Measurements from ENCODE around the gene BIRC5.

The BIRC5 gene

DNA sequence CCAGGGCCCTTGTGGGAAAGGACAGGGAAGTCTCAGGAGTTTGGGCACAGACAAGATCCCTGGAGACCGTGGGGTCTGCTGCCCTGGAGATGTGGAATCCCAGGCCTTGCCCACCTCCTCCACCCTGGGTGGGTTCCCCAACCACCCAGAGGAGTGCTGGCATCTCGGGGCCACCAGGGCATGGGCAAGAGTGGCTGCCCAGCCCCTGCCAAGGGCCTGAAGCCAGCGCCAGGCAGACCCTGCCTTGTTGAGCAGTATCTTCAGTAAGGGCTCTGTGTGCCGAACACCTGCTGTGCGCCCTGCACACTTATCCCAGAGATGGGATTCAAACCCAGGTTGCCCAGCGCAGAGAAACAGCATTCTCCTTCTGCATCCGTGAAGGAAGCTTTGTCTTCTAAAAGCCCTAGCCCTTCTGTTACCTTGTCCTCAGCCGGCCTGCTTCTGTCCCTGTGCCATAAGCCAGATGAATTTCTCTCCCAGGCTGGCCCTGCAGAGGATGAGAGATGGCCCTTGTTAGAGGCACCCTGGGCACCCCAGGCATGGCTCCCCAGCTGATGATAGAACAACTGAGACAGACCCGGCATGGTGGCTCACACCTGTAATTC is 49.8 kb downstream of the BIRC5 start:
- H3K27me3 ChIP-seq (ENCODE audit: control insufficient read depth, insufficient read depth, low read length) = no peaks in the 10 kb centered on the region
- H3K4me1 ChIP-seq (ENCODE audit: control insufficient read depth, insufficient read depth, low read length) = no peaks in the 10 kb centered on the region
- no peak overlapping the region for H3K27ac ChIP-seq (ENCODE audit: low read depth, low read length)
- H3K4me3 ChIP-seq (ENCODE audit: low read length) = no peak overlapping the region
- no peaks in the 10 kb centered on the region for H3K36me3 ChIP-seq (ENCODE audit: control insufficient read depth, insufficient read depth, low read length)
- no peak overlapping the region for H3K9ac ChIP-seq (ENCODE audit: low read length)

DNA sequence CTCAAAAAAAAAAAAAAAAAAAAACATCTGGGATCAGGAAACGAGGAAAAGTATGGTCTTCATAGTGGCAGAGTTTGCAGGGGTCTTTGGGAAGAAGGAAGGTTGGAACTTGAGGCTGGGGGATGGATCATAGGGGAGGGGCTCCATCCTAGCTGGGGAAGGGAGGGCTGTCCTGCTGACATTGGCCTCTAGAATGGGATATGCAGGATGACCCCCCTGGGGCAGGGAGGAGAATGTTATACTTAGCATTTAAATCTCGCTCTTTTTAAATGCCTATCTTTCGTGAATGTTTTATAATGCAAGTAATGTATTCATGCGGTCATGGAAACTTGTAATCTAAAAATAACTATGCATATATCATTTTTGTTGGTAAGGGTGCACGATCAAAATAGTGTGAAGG is 50.5 kb downstream of the BIRC5 start:
- H3K27me3 ChIP-seq (ENCODE audit: control insufficient read depth, insufficient read depth, low read length) = no peaks in the 10 kb centered on the region
- no peak overlapping the region for H3K9ac ChIP-seq (ENCODE audit: low read length)
- no peak overlapping the region for H3K4me3 ChIP-seq (ENCODE audit: low read length)
- no peaks in the 10 kb centered on the region for H3K36me3 ChIP-seq (ENCODE audit: control insufficient read depth, insufficient read depth, low read length)
- H3K27ac ChIP-seq (ENCODE audit: low read depth, low read length) = no peak overlapping the region
- H3K4me1 ChIP-seq (ENCODE audit: control insufficient read depth, insufficient read depth, low read length) = no peaks in the 10 kb centered on the region

DNA sequence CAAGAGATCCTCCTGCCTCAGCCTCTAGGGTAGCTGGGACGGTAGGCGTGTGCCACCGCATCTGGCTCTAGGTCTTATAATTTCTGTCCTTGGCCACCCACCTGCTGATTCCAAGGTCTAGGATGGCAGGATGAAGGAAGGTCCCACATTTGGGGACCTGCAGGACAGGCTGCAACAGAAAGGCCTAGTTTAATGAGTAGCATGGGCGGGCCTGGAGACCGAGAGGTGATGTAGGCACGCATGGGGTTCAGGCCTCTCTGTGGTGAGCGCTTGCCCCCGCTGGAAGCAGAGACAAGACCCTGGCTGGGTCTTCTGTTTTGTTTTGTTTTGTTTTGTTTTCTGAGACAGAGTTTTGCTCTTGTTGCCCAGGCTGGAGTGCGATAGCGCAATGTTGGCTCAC is 51.1 kb downstream of the BIRC5 start:
- H3K27ac ChIP-seq (ENCODE audit: low read depth, low read length) = no peak overlapping the region

DNA sequence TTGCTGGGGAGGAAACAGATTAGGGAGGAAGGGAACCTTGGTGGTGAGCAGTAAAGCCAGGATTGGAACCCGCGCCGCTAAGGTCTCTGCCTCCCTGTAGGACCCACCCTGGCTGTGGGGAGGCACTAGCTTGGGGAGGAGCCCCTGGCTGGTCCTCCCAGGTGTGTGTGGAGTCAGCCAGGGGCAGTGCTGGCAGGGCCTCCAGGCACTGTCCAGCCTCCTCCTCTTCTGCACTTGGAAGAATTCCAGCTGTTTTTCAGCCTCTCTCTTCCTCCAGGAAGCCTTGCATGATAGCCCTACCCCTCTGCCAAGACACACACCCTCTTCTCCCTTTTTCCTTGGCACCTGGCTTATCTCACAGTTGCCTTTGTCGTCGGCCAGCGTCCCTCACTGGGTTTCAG is 52.2 kb downstream of the BIRC5 start:
- Histone ChIP-seq H3K27ac (ENCODE audit: low read depth, low read length) (no peak overlapping the region), H3K4me1 (ENCODE audit: control insufficient read depth, insufficient read depth, low read length) (no peaks in the 10 kb centered on the region), H3K9ac (ENCODE audit: low read length) (no peak overlapping the region), H3K27me3 (ENCODE audit: control insufficient read depth, insufficient read depth, low read length) (peaks cover 2% of the 10 kb centered on the region), H3K4me3 (ENCODE audit: low read length) (no peak overlapping the region), H3K36me3 (ENCODE audit: control insufficient read depth, insufficient read depth, low read length) (no peaks in the 10 kb centered on the region)

More for the DNA sequence above, 51.1 kb downstream of the BIRC5 start:
- Histone ChIP-seq H3K27me3 (ENCODE audit: control insufficient read depth, insufficient read depth, low read length) (no peaks in the 10 kb centered on the region), H3K9ac (ENCODE audit: low read length) (no peak overlapping the region), H3K4me3 (ENCODE audit: low read length) (no peak overlapping the region), H3K4me1 (ENCODE audit: control insufficient read depth, insufficient read depth, low read length) (no peaks in the 10 kb centered on the region), H3K36me3 (ENCODE audit: control insufficient read depth, insufficient read depth, low read length) (no peaks in the 10 kb centered on the region)

GRCh38 chr17:78266771-78267170 is 52.7 kb downstream of the BIRC5 start:
- peaks cover 2% of the 10 kb centered on the region for H3K27me3 ChIP-seq (ENCODE audit: control insufficient read depth, insufficient read depth, low read length)
- H3K36me3 ChIP-seq (ENCODE audit: control insufficient read depth, insufficient read depth, low read length) = no peaks in the 10 kb centered on the region
- H3K9ac ChIP-seq (ENCODE audit: low read length) = no peak overlapping the region
- no peaks in the 10 kb centered on the region for H3K4me1 ChIP-seq (ENCODE audit: control insufficient read depth, insufficient read depth, low read length)
- H3K27ac ChIP-seq (ENCODE audit: low read depth, low read length) = no peak overlapping the region
- no peak overlapping the region for H3K4me3 ChIP-seq (ENCODE audit: low read length)

DNA sequence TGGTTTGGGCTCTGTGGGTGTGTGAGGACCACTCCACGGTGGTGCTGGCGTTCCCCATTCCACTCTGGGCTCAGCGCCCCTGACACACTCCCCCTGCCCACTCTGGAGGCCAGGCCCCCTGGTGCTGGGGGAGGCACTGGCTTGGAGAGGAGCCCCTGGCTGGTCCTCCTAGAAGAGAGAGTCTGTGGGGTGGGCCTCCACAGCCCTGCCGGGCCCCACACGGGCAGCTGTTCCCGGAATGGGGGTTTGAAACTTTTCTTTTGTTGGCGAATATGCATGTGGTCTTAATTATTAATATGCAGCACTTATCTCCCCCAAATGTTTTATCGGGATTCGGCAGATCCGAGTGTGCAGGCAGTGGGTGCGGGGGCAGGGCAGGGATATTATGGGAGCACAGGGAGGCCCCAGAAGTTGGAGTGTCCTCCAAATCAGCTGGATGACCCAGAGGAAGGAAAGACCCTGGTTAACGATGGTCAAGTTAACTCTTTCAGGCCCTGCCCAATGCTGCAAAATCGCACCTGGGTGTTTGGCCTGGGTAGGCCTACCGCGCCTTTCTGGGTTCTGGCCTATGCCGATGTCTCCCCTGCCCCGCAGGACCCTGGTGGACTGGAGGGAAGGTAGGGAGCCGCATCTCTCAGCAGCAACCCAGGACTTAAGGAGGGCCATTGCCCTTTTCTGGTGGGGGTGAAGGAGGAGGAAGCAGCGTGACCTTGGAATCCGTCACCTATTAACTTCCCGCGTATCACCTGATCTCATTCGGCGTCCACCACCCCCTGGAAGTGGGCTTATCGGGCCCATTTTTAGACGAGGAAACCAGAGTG is 53.4 kb downstream of the BIRC5 start:
- Histone ChIP-seq H3K27ac (ENCODE audit: low read depth, low read length) (no peak overlapping the region), H3K36me3 (ENCODE audit: control insufficient read depth, insufficient read depth, low read length) (no peaks in the 10 kb centered on the region), H3K27me3 (ENCODE audit: control insufficient read depth, insufficient read depth, low read length) (peaks cover 2% of the 10 kb centered on the region), H3K9ac (ENCODE audit: low read length) (no peak overlapping the region), H3K4me1 (ENCODE audit: control insufficient read depth, insufficient read depth, low read length) (no peaks in the 10 kb centered on the region), H3K4me3 (ENCODE audit: low read length) (no peak overlapping the region)

DNA sequence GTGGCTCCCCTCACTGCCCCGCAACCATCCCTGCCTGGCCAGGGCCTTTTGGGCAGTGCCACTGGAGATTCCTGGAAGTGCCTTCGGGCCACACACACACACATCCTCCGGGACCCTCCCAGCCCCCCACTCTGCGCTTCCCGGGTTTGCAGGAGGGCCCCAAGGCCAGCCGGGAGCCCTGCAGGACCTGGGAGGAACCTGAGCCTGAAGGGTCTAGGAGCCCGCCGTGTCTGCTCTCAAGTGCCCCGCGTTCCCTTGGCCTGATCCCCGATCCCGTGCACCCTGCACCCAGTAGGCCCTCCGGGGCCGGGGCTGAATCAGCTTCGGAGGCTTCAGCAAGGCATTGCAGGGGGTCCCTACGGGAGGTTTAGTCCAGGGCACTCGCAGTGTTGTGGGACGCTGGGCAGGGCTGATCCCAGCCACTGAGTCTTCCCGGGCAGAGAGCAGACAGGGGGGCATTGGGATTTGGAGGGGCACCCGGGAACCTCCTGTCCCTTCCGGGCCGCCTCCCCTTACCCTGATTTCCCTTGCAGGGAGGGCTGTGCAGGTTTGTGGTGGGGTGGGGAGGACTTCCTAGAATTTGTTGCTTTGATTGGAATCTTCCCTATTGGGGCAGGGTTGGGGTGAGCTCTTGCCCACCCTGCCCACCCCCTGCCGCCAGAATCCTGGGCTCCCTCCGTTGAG is 54.3 kb downstream of the BIRC5 start:
- H3K27me3 ChIP-seq (ENCODE audit: control insufficient read depth, insufficient read depth, low read length) = peaks cover 2% of the 10 kb centered on the region
- H3K9ac ChIP-seq (ENCODE audit: low read length) = no peak overlapping the region
- no peaks in the 10 kb centered on the region for H3K36me3 ChIP-seq (ENCODE audit: control insufficient read depth, insufficient read depth, low read length)
- no peak overlapping the region for H3K4me3 ChIP-seq (ENCODE audit: low read length)
- H3K27ac ChIP-seq (ENCODE audit: low read depth, low read length) = no peak overlapping the region
- no peaks in the 10 kb centered on the region for H3K4me1 ChIP-seq (ENCODE audit: control insufficient read depth, insufficient read depth, low read length)

DNA sequence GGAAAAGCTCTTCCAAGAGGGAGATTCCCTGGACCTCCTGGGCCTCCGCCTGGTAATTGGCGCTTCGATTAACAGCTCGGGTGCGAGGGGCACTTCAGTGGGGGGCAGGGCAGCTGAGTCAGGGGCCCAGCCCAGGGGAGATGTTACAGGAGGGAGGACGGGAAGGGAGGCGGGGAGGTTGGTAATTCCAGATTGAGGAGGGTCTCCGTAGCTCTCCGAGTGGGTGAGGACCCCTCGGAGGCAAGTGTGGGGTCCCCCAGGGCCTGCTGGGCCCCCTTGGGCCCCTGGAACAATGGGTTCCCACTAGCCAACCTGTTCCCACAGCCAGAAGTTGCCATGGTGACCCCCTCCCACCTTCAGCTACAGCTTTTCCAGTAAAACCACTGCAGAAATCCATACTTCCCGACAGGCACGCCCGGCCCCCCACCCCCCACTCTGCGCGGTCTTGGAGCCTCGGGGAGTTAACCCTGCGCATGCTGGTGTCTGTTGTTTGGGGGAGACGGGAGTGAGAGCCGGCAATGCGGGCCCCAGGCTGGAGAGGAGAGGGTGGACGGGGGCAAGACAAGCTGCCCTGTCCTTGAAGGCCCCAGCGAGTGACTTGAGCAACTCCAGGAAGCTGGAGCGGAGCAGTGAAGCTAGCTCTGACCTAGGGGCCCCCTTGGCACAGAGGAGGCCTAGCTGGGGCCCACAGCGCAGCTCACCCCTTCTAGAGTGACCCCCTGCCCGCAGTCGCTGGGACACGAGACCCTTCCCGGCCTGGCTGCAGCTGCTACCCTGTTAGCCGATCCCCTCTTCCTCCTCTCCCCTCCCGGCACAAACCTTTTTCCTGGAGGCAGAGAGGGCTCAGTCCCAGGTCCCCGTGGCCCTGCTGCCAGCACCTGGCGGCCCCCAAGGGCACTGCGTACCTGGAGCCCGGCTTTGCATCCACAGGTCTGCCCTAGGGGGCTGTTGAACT is 55.2 kb downstream of the BIRC5 start:
- no peaks in the 10 kb centered on the region for H3K4me1 ChIP-seq (ENCODE audit: control insufficient read depth, insufficient read depth, low read length)
- no peaks in the 10 kb centered on the region for H3K36me3 ChIP-seq (ENCODE audit: control insufficient read depth, insufficient read depth, low read length)
- H3K27ac ChIP-seq (ENCODE audit: low read depth, low read length) = no peak overlapping the region
- H3K27me3 ChIP-seq (ENCODE audit: control insufficient read depth, insufficient read depth, low read length) = peaks cover 2% of the 10 kb centered on the region
- H3K9ac ChIP-seq (ENCODE audit: low read length) = no peak overlapping the region
- H3K4me3 ChIP-seq (ENCODE audit: low read length) = no peak overlapping the region

GRCh38 chr17:78269955-78270381 is 55.9 kb downstream of the BIRC5 start:
- no peaks in the 10 kb centered on the region for H3K4me1 ChIP-seq (ENCODE audit: control insufficient read depth, insufficient read depth, low read length)
- no peaks in the 10 kb centered on the region for H3K36me3 ChIP-seq (ENCODE audit: control insufficient read depth, insufficient read depth, low read length)
- no peak overlapping the region for H3K9ac ChIP-seq (ENCODE audit: low read length)
- H3K27me3 ChIP-seq (ENCODE audit: control insufficient read depth, insufficient read depth, low read length) = peaks cover 2% of the 10 kb centered on the region
- no peak overlapping the region for H3K4me3 ChIP-seq (ENCODE audit: low read length)
- no peak overlapping the region for H3K27ac ChIP-seq (ENCODE audit: low read depth, low read length)

GRCh38 chr17:78271419-78272170 is 57.5 kb downstream of the BIRC5 start:
- peaks cover 2% of the 10 kb centered on the region for H3K27me3 ChIP-seq (ENCODE audit: control insufficient read depth, insufficient read depth, low read length)
- no peak overlapping the region for H3K4me3 ChIP-seq (ENCODE audit: low read length)
- H3K36me3 ChIP-seq (ENCODE audit: control insufficient read depth, insufficient read depth, low read length) = no peaks in the 10 kb centered on the region
- H3K9ac ChIP-seq (ENCODE audit: low read length) = no peak overlapping the region
- H3K4me1 ChIP-seq (ENCODE audit: control insufficient read depth, insufficient read depth, low read length) = no peaks in the 10 kb centered on the region
- H3K27ac ChIP-seq (ENCODE audit: low read depth, low read length) = no peak overlapping the region

DNA sequence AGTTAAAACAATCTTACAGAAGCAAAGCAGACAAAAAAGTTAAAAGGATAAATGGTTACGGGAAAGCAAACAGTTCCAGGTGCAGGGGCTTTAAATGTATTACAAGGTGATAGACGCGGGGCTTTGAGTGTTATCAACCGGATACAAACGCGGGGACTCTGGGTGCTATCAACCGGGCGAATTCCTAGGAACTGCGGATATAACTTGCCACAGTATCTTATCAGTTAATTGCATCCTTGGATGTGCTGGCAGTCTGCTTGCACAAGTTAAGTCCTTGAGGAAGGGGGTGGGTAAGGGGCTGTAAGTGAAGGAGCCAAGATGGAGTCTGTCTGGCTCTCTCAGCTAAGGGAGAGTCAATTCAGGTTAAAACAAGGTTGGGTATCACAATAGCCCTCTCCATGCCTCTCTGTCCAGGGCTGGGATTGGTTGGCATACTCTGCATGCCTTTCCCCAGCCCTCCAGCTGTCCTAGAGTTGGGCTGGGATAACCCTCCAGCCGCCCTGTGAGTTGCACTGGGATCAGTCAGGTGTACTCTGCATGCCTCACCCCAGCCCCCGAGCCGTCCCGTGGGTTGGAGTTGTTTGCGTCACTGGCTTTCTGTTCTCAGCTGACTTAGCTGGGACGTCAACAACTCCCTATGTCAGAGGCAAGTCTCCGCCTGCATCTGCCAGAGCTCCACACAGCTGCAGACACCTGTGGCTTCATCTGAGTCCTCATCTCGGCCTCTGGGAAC is 58.3 kb downstream of the BIRC5 start:
- Histone ChIP-seq H3K27ac (ENCODE audit: low read depth, low read length) (no peak overlapping the region), H3K4me1 (ENCODE audit: control insufficient read depth, insufficient read depth, low read length) (no peaks in the 10 kb centered on the region), H3K27me3 (ENCODE audit: control insufficient read depth, insufficient read depth, low read length) (peaks cover 2% of the 10 kb centered on the region), H3K9ac (ENCODE audit: low read length) (no peak overlapping the region), H3K4me3 (ENCODE audit: low read length) (no peak overlapping the region), H3K36me3 (ENCODE audit: control insufficient read depth, insufficient read depth, low read length) (no peaks in the 10 kb centered on the region)

Measured in rectal smooth muscle tissue (tissue), 1 donor.